ENCODE data around the gene BAG1. TPM values are rescaled to one million over a fixed set of nuclear protein-coding genes. Genes with fewer than 3 reads are reported as not detected.

BAG1 gene
- total RNA-seq, 4 donors from 2014 or later, result 39.7 to 143 (median 59.4) TPM

DNA sequence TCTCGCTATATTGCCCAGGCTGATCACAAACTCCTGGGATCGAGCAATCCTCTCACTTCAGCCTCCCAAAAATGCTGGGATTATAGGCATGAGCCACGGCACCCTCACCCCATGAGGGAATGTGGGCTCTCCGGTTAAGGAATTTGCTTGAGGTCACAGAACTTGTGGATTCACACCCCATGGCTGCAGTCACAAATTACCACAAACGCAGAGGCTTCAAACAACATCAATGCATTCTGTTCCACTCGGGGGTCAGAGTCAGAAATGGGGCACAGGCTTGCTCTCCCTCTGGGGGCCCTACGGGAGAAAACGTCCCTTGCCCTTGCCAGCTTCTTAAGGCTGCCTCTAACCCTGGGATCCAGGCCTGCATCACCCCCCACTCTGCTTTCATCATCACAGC is 36.8 kb downstream of the BAG1 start:
- intact Hi-C loops (cut with DNase I; ENCODE audit: low total_unique reads), result no loop called here
- Histone ChIP-seq H3K36me3 (no peaks in the 10 kb centered on the region), H3K9me3 (no peaks in the 10 kb centered on the region), H3K27me3 (no peaks in the 10 kb centered on the region), H3K4me3 (no peak overlapping the region), H3K4me1 (peaks cover 0 to 5% of the 10 kb centered on the region in 2 donors), H3K27ac (no peak overlapping the region)
- TF ChIP-seq, protein P1, sequence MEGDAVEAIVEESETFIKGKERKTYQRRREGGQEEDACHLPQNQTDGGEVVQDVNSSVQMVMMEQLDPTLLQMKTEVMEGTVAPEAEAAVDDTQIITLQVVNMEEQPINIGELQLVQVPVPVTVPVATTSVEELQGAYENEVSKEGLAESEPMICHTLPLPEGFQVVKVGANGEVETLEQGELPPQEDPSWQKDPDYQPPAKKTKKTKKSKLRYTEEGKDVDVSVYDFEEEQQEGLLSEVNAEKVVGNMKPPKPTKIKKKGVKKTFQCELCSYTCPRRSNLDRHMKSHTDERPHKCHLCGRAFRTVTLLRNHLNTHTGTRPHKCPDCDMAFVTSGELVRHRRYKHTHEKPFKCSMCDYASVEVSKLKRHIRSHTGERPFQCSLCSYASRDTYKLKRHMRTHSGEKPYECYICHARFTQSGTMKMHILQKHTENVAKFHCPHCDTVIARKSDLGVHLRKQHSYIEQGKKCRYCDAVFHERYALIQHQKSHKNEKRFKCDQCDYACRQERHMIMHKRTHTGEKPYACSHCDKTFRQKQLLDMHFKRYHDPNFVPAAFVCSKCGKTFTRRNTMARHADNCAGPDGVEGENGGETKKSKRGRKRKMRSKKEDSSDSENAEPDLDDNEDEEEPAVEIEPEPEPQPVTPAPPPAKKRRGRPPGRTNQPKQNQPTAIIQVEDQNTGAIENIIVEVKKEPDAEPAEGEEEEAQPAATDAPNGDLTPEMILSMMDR (IDR thresholded peaks at IDR 0.05), result no peak
- no peak for TF ChIP-seq POLR2A (IDR thresholded peaks at IDR 0.05)
- no peak for DNase-seq

DNA sequence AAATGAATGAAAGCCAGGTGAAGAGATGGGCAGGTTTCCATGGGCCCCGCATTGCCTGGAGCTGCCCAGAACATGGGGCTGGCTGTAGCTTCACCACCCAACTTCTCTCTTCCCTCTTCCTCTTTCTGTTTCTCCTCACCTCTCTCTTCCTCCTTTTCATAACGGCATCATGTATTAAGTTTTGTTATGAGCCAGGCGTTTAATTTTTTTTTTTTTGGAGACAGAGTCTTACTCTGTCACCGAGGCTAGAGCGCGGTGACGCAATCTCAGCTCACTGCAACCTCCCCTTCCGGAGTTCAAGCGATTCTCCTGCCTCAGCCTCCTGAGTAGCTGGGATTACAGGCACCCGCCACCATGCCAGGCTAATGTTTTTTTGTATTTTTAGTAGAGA is 37.5 kb downstream of the BAG1 start:
- no peak for DNase-seq
- no peak overlapping the region for H3K27ac ChIP-seq
- no peak overlapping the region for H3K4me3 ChIP-seq
- no peak for TF ChIP-seq POLR2A (IDR thresholded peaks at IDR 0.05)
- TF ChIP-seq, protein P1 (IDR thresholded peaks at IDR 0.05), result no peak
- no peaks in the 10 kb centered on the region for H3K9me3 ChIP-seq
- no peaks in the 10 kb centered on the region for H3K27me3 ChIP-seq
- H3K4me1 ChIP-seq, result peaks cover 0 to 5% of the 10 kb centered on the region in 2 donors
- no peaks in the 10 kb centered on the region for H3K36me3 ChIP-seq
- intact Hi-C loops (cut with DNase I; ENCODE audit: low total_unique reads), result no loop called here

DNA sequence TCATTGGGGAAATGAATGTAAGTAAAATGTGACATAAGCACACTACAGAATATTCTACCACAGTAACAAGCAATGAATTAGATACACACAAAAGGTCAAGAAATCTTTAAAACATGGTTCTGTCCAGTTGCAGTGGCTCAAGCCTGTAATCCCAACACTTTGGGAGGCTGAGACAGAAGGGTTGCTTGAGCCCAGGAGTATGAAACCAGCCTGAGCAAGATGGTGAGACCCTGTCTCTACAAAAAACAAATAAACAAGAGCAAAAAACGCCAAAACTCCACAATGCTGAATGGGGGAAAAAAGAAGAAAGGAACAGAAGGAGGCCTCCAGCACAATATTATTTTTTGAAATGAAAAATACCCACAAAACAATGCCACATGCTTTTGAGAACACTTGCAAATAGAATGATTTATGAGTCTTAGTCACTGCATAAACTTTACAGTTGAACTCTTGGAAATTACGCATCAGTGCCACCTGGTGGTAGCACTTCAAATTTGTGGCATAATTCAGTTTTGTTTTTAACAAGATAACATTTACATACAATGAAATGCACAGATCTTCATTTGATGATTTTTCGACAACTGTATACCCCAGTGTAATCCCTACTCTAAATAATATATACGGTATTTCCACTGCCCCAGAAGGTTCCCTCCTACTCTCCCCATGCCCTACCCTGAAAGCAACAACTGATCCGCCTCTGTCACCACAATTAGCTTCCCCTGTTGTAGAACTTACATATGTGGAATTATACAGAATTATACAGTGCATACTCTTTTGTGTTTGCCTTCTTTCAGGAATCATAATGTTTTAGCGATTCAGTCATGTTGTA is 39.0 kb downstream of the BAG1 start:
- DNase-seq, result peak; percentile 64 to 79
- no peaks in the 10 kb centered on the region for H3K36me3 ChIP-seq
- no peaks in the 10 kb centered on the region for H3K27me3 ChIP-seq
- TF ChIP-seq, protein P1 (IDR thresholded peaks at IDR 0.05), result peak; percentile 77 to 95 (median 90)
- no peak for TF ChIP-seq POLR2A (IDR thresholded peaks at IDR 0.05)
- intact Hi-C loops (cut with DNase I; ENCODE audit: low total_unique reads), result no loop called here
- no peaks in the 10 kb centered on the region for H3K9me3 ChIP-seq
- H3K4me1 ChIP-seq, result peaks cover 0 to 5% of the 10 kb centered on the region in 2 donors
- peak overlapping the region in 1 of 2 donors; percentile 30 for H3K27ac ChIP-seq
- H3K4me3 ChIP-seq, result no peak overlapping the region

DNA sequence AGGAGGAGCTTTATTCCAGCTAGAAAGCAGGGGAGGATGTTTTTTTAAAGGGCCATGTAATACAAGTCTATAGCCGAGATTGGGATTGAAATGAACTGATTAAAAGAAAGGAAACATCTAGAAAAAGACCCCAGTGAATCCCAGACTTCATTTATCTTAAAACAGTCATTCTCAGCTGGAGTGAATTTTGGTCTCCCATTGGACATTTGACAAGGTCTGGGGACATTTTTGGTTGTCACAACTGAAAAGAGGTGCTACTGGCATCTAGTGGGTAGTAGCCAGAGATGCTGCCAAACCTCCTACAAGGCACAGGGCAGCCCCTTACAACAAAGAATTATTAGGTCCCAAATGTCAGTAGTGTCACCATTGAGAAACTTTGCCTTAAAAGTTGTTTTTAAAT is 40.8 kb downstream of the BAG1 start:
- no peaks in the 10 kb centered on the region for H3K9me3 ChIP-seq
- intact Hi-C loops (cut with DNase I; ENCODE audit: low total_unique reads), result loop anchor here (5.0 kb wide), 1 partner anchor 141 kb away; no protein-coding TSS in a partner anchor
- H3K27me3 ChIP-seq, result no peaks in the 10 kb centered on the region
- no peaks in the 10 kb centered on the region for H3K36me3 ChIP-seq
- TF ChIP-seq, protein P1 (IDR thresholded peaks at IDR 0.05), result no peak
- TF ChIP-seq POLR2A (IDR thresholded peaks at IDR 0.05), result no peak
- DNase-seq, result no peak
- peaks cover 0 to 5% of the 10 kb centered on the region in 2 donors for H3K4me1 ChIP-seq
- no peak overlapping the region for H3K4me3 ChIP-seq
- H3K27ac ChIP-seq, result no peak overlapping the region

DNA sequence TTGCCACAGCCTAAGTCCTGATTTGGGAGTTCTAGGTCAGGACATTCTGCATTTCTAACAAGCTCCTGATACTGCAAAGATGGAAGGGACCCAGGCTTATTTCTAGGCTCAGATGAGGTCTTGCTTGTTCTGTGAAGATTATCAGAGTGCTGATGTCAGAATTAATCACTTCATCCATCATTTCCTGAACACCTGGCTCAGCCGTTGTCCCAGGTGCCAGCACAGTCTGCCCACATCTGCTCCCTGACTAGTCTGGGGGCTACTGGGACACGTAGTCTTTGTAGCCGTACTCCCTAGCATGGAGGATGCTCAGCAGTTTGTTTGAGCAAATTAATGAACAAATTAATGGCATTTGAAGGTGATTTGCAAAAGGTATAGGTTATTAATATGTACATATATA is 42.5 kb downstream of the BAG1 start:
- Histone ChIP-seq H3K4me3 (no peak overlapping the region), H3K36me3 (no peaks in the 10 kb centered on the region), H3K27ac (no peak overlapping the region), H3K9me3 (no peaks in the 10 kb centered on the region), H3K27me3 (no peaks in the 10 kb centered on the region), H3K4me1 (peaks cover 0 to 5% of the 10 kb centered on the region in 2 donors)
- intact Hi-C loops (cut with DNase I; ENCODE audit: low total_unique reads), result loop anchor here (5.0 kb wide), 1 partner anchor 140 kb away; no protein-coding TSS in a partner anchor
- no peak for DNase-seq
- TF ChIP-seq POLR2A (IDR thresholded peaks at IDR 0.05), result no peak

Measured in uterus (tissue), 4 donors.